HG03432 (cell line): Measurements from ENCODE around the gene RAB3A.

ENCODE experiments used
- ATAC-seq: cut with Tn5 transposase; IDR thresholded peaks from one replicate; pipeline ENCODE4 v1.9.1; 2021; ENCODE audit warnings: mild to moderate bottlenecking, moderate library complexity; ENCODE audit not compliant: unreplicated experiment

Gene RAB3A

GRCh38 chr19:18203863-18204393 lies at the start of gene RAB3A:
TSS of gene RAB3A (minus strand) at chr19:18204042. CDS start at chr19:18202740, 1,302 bp downstream.
- ATAC-seq = peak; percentile 85

- ATAC-seq = no peak
Measured at GRCh38 chr19:18253130-18253529, 49.3 kb upstream of the RAB3A start.

- no peak for ATAC-seq
Measured at GRCh38 chr19:18252370-18252717, 48.5 kb upstream of the RAB3A start.

GRCh38 chr19:18251587-18252369 lies 47.9 kb upstream of the RAB3A start:
- no peak for ATAC-seq

- no peak for ATAC-seq
Measured at GRCh38 chr19:18249834-18250233, 46.0 kb upstream of the RAB3A start.

GRCh38 chr19:18245297-18245696 lies 41.5 kb upstream of the RAB3A start:
- ATAC-seq = no peak

- ATAC-seq = no peak
Measured at GRCh38 chr19:18239303-18239702, 35.5 kb upstream of the RAB3A start.

GRCh38 chr19:18234194-18234593 lies 30.4 kb upstream of the RAB3A start:
- no peak for ATAC-seq

- no peak for ATAC-seq
Measured at GRCh38 chr19:18233224-18233825, 29.5 kb upstream of the RAB3A start.

- ATAC-seq = no peak
Measured at GRCh38 chr19:18232540-18233223, 28.8 kb upstream of the RAB3A start.

- no peak for ATAC-seq
Measured at GRCh38 chr19:18231775-18232174, 27.9 kb upstream of the RAB3A start.

- no peak for ATAC-seq
Measured at GRCh38 chr19:18230941-18231734, 27.3 kb upstream of the RAB3A start.

GRCh38 chr19:18229915-18230314 lies 26.1 kb upstream of the RAB3A start:
- ATAC-seq = no peak

GRCh38 chr19:18229474-18229873 lies 25.6 kb upstream of the RAB3A start:
- ATAC-seq = no peak

- no peak for ATAC-seq
Measured at GRCh38 chr19:18227781-18228271, 24.0 kb upstream of the RAB3A start.

GRCh38 chr19:18226956-18227780 lies 23.3 kb upstream of the RAB3A start:
- no peak for ATAC-seq

GRCh38 chr19:18225702-18226468 lies 22.0 kb upstream of the RAB3A start, which contains the start of gene PDE4C:
TSS of gene PDE4C (minus strand) at chr19:18226438. CDS start at chr19:18226415, 23 bp downstream.
- no peak for ATAC-seq

- ATAC-seq = no peak
Measured at GRCh38 chr19:18225355-18225701, 21.5 kb upstream of the RAB3A start.
